C4-2B (cell line): Measurements from ENCODE around the gene ACP1.

Experiments
- ZFX ChIP-seq: fragments of 450-650 bp; IDR thresholded peaks from 2 replicates; pipeline ENCODE4 v1.6.1; 2017
- TF ChIP-seq, protein P1 (sequence below): fragments of 450-650 bp; conservative IDR thresholded peaks from 2 replicates; pipeline ENCODE4 v1.5.1; 2017; ENCODE audit warnings: mild to moderate bottlenecking

DNA sequence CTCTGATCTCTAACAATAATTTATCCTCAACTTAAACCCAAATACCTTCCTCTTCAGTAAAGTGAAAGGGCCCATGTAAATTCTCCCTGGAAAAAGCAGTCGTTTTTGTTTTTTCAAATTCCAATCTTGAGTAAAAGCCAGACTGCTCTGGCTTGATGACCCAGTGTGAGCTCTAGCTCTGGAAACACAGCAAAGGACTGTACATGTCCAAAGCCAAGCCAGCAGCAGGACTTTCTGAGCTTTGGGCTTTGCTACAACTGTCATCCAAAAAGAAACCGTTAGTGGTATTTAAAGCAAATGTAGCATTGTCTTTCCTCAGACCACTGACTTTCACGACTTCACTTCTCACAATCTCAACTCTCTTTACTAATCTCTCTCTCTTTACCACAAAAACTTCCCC, 26.3 kb upstream of the ACP1 start:
- TF ChIP-seq, protein P1, sequence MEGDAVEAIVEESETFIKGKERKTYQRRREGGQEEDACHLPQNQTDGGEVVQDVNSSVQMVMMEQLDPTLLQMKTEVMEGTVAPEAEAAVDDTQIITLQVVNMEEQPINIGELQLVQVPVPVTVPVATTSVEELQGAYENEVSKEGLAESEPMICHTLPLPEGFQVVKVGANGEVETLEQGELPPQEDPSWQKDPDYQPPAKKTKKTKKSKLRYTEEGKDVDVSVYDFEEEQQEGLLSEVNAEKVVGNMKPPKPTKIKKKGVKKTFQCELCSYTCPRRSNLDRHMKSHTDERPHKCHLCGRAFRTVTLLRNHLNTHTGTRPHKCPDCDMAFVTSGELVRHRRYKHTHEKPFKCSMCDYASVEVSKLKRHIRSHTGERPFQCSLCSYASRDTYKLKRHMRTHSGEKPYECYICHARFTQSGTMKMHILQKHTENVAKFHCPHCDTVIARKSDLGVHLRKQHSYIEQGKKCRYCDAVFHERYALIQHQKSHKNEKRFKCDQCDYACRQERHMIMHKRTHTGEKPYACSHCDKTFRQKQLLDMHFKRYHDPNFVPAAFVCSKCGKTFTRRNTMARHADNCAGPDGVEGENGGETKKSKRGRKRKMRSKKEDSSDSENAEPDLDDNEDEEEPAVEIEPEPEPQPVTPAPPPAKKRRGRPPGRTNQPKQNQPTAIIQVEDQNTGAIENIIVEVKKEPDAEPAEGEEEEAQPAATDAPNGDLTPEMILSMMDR, result no peak
- no peak for TF ChIP-seq ZFX
